EH (cell line): ENCODE results near the gene NOVA2.

Experiments
- DNase-seq: peaks from one replicate; pipeline ENCODE4 v3.0.0-alpha.2; 2015; ENCODE audit warnings: low read depth

The NOVA2 gene

GRCh38 chr19:45962021-45962420 is 11.6 kb downstream of the NOVA2 start:
- no peak for DNase-seq

- no peak for DNase-seq
These were observed 12.9 kb downstream of the NOVA2 start for GRCh38 chr19:45960595-45961235.

GRCh38 chr19:45959517-45960025 is 14.1 kb downstream of the NOVA2 start:
- no peak for DNase-seq

GRCh38 chr19:45958769-45959516 is 14.7 kb downstream of the NOVA2 start:
- DNase-seq: no peak

- DNase-seq: no peak
These were observed 15.3 kb downstream of the NOVA2 start for GRCh38 chr19:45958320-45958719.

- DNase-seq: no peak
These were observed 17.6 kb downstream of the NOVA2 start for GRCh38 chr19:45955905-45956608.

- no peak for DNase-seq
These were observed 19.5 kb downstream of the NOVA2 start for GRCh38 chr19:45954156-45954555.

- DNase-seq: no peak
These were observed 20.0 kb downstream of the NOVA2 start for GRCh38 chr19:45953676-45954075.

- DNase-seq: peak; percentile 58
These were observed 20.8 kb downstream of the NOVA2 start for GRCh38 chr19:45952686-45953505.

GRCh38 chr19:45952341-45952685 is 21.4 kb downstream of the NOVA2 start:
- DNase-seq: no peak

GRCh38 chr19:45947926-45948325 is 25.7 kb downstream of the NOVA2 start:
- peak; percentile 8 for DNase-seq

- no peak for DNase-seq
These were observed 33.2 kb downstream of the NOVA2 start for GRCh38 chr19:45940515-45940805.

- DNase-seq: peak; percentile 7
These were observed 33.7 kb downstream of the NOVA2 start for GRCh38 chr19:45939792-45940514.

GRCh38 chr19:45938733-45939319 is 34.8 kb downstream of the NOVA2 start:
- no peak for DNase-seq

- DNase-seq: no peak
These were observed 38.4 kb downstream of the NOVA2 start for GRCh38 chr19:45935267-45935666.

- no peak for DNase-seq
These were observed 39.0 kb downstream of the NOVA2 start for GRCh38 chr19:45934551-45935230.

- no peak for DNase-seq
These were observed 39.9 kb downstream of the NOVA2 start for GRCh38 chr19:45933759-45934158.

GRCh38 chr19:45931055-45931454 is 42.6 kb downstream of the NOVA2 start:
- no peak for DNase-seq

GRCh38 chr19:45929247-45929646 is 44.4 kb downstream of the NOVA2 start:
- no peak for DNase-seq

GRCh38 chr19:45927565-45928261 is 46.0 kb downstream of the NOVA2 start:
- DNase-seq: peak; percentile 89
